Epithelial cell of esophagus (primary cell): ENCODE data around the gene CEP112.
"Not testable (repeated sequence)": the region's sequence is repeated elsewhere in the genome, so short reads cannot be mapped to it uniquely, and the experiment has no call there.

Experiments
- DNase-seq: peaks from one replicate; pipeline ENCODE4 v3.0.0; 2010; ENCODE audit warnings: low read depth
- H3K4me3 ChIP-seq: 2 replicates; pipeline ENCODE4 v1.5.1; 2011; ENCODE audit warnings: mild to moderate bottlenecking, low read length, control low read depth
- CTCF ChIP-seq: IDR thresholded peaks from 2 replicates; pipeline ENCODE4 v1.5.1; 2011; ENCODE audit warnings: low read depth, mild to moderate bottlenecking, low read length, control low read depth, inconsistent platforms; ENCODE audit not compliant: insufficient read depth; ENCODE audit errors: missing control alignments

Gene CEP112

DNA sequence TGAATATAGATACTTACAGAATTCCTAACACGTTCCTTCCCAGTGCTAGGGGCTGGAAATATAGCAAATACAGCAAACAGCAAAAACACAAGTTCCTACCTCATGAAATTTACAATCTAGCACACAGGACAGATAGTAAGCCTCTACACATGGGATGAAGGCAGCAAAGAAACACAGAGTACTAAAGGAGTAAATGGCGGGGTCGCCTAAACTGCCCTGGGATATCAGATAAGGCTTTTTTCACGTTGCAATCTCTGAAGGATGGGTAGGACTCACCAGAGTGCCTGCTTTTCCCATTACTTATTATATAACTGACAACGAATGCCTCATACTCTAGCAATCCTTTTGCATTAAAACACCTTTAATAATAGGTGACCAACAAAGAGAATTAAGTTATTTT, 19.8 kb downstream of the CEP112 start:
- no peak for TF ChIP-seq CTCF
- H3K4me3 ChIP-seq: no peak overlapping the region
- no peak for DNase-seq

- no peak for TF ChIP-seq CTCF
- H3K4me3 ChIP-seq: no peak overlapping the region
- no peak for DNase-seq
These were observed 20.2 kb downstream of the CEP112 start for GRCh38 chr17:66171692-66172091.

DNA sequence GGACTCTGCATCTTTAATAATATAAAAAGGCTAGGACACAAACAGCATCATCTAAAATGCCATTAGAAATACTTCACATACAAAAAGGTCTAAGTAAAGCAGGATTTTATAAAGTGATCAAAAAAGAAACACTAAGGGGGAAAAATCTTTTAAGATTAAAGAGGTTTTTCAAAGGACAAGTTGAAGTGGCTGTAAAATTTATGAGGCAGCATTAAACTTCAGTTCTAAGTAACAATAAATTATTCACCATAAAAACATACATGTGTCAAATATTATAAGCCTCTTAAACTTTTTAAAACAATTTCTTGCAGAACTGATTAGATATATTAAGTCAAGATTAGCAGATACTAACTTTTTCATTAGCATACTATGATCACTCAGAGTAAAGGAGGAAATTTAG, 20.8 kb downstream of the CEP112 start:
- TF ChIP-seq CTCF: no peak
- no peak for DNase-seq
- H3K4me3 ChIP-seq: no peak overlapping the region

DNA sequence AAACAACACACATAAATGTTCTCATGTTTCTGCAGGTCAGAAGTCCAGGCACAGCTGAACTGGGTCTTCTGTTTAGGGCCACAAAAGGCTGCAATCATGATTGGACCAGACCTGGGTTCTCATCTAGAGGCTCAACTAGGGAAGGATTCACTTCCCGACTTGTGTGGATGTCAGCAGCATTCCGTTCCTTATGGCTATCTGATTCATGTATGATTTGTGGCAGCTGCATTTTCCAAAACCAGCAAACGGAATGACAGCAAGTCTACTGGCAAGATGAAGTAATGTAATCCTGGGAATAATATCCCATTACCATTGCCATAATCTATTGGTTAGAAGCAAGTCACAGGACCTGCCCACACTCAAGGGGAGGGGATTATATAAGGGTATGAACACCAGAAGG, 22.1 kb downstream of the CEP112 start:
- no peak for TF ChIP-seq CTCF

DNA sequence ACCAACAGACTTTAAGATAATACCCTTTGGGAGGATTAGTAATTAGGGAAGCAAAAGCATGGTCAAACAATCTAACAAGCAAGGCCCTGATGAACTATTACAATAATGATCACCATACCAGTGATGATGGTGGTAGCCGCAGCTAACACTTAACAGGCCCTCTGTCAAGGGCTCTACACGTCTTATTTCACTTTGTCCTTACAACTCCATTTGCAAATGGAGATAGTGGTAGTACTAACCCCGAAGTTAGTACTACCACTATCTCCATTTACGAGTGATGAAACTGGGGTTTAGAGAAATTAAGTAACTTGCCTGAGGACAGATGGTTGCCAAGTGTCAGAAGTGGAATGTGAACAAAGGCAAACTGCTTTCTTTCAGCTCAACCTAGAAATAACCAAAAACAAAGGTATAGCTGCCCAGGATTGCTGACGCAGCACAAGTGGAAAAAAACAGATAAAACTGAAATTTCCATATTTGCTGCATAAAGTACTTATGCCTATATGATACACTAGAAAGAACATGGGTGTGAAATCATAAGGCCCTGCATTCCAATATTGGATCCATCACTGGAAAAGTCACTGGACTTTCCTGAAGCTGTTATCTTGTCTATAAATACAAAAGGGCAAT, 24.6 kb downstream of the CEP112 start:
- no peak for TF ChIP-seq CTCF
- H3K4me3 ChIP-seq: no peak overlapping the region
- no peak for DNase-seq

More for the DNA sequence above, 22.1 kb downstream of the CEP112 start:
- DNase-seq: no peak
- no peak overlapping the region for H3K4me3 ChIP-seq

DNA sequence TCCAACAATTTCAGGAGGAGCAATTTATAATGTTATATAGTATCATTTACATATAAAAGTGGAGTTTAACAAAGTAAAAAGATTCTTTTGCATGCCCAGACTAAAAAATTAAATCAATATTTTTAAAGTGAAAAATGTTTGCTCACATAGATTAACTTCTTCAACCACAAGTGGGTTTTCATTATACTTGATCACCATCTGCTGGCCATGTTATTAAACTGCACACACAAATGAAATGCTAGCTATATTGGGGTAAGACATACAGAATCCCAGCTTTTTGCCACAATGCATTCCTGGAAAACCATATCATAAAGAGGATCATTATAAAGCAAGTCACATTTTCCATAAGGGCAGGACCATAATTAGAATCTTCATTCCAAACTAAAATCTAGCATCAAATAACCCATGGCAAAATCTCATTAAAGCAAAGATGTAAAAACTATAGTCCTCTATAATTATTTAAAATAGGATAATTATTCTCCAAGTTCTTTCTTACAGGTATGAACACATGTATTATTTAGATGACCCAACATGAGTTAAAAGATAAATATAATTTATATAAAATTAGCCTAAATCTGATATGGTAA, 26.3 kb downstream of the CEP112 start:
- peak; percentile 62 for DNase-seq
- TF ChIP-seq CTCF: peak; percentile 64
- no peak overlapping the region for H3K4me3 ChIP-seq

DNA sequence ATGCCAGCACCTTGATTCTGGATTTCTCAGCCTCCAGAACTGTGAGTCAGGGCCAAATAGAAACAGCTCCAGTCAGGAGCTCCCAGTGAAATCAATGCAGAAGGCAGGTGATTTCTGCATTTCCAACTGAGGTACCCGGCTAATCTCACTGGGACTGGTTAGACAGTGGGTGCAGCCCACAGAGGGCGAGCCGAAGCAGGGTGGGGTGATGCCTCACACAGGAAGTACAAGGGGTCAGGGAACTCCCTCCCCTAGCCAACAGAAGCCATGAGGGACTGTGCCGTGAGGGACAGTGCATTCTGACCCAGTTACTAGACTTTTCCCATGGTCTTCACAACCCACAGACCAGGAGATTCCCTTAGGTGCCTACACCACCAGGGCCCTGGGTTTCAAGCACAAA, 36.9 kb downstream of the CEP112 start:
- not testable (repeated sequence) for DNase-seq, H3K4me3 ChIP-seq
